GM18907 (cell line): ENCODE results near the gene ARHGAP8.

Source experiments
- ATAC-seq: cut with Tn5 transposase; IDR thresholded peaks from one replicate; pipeline ENCODE4 v1.9.1; 2021; ENCODE audit warnings: mild to moderate bottlenecking, moderate library complexity; ENCODE audit not compliant: unreplicated experiment

ARHGAP8 gene

DNA sequence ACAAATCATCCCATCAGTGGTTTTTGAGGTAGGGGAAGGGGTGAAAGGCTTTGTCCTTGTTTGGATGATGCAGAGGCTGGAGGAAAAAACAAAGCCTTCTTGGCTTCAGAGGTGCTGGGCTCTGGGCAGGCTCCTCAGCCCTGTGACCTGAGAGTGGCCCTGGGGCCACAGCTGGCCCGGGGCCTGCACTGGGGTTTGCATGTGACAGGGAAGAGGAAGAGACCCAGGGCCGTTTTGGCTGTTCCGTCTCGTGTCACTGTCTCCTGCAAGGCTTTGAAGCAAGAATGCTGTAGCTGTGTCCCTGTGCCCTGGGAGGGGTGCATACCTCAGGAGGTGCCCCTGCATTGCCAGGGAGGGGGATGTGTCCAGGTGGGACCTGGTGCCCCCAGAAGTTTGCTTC lies 12.6 kb downstream of the ARHGAP8 start:
- no peak for ATAC-seq

DNA sequence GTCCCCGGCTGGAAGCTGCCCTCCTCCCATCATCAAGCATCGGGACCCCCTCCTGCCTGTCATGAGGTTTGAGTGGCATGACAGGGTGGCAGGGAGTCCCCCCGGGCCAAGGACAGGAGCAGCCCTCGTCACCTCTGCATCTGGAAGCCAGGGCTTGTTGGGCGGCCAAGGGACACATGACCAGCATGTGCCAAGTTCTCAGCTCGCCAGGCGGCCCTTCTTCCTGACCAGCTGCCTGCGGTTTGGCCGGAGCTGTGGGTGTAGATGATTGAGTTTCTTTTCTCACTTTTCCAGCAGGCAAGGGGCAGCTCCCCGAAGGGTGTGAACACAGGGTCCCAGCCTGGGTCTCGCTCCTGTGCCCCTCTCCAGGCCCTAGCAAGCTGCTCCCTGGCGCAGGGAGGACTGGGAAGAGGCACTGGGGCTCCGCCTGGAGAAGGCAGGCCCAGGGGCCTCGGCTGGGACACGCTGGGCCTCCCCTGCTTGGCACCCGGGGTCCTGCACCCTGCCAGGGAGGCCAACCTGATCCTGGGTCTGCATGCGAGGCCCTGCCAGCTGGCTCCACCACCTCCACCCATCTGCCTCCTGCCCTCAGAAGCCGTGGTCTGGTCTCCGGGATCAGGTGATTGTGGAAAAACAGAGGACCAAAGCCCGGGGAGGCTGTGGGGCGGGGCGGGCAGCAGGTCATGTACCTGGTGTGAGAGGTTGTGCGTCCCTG lies 13.4 kb downstream of the ARHGAP8 start:
- ATAC-seq: no peak

- no peak for ATAC-seq
Measured at GRCh38 chr22:44773082-44773481, 20.7 kb downstream of the ARHGAP8 start.

GRCh38 chr22:44775862-44776261 lies 23.5 kb downstream of the ARHGAP8 start:
- no peak for ATAC-seq

GRCh38 chr22:44776605-44777363 lies 24.4 kb downstream of the ARHGAP8 start:
- no peak for ATAC-seq

DNA sequence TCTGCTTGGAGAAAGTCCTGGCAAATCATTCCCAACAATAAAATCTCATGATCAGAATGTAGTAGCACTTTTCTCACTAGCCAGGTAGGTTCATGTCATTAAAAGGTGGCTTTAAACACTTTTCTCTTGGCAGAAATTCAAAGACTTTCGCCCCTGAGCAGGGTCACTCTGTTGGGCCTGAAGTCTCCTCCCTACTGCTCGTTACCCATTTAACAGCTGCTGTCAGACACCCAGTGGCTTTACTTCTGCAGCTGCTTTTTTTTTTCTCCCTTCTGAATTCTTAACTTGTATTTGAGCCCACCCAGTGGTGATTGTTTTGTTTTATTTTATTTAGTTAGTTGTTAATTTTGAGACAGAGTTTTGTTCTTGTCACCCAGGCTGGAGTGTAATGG lies 25.0 kb downstream of the ARHGAP8 start:
- no peak for ATAC-seq

GRCh38 chr22:44780876-44781449 lies 28.6 kb downstream of the ARHGAP8 start:
- no peak for ATAC-seq

DNA sequence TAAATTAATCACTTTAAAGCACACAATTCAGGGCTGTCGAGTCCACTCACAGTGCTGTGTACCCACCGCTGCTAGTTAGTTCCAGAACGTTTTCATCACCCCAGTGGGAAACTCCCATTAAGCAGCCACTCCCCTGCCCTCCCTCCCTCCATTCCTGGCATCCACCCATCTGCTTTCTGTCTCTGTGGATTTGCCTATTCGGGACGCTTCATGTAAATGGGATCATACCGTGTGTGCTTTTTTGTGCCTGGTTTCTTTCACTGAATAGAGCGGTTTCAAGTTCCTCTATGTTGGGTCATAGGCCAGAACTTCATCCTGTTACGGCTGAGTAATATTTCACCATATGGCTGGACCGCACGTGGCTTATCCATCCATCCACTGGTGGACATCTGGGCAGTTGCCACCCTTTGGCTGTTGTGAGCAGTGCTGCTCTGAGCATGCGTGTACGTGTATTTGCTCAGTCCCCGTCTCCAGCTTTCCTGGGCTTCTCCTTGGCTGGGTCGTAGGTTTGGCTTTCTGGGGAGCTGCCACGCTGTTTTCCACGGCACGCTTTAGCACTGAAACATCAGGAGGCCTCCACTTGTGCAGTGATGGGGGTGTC lies 30.1 kb downstream of the ARHGAP8 start:
- ATAC-seq: no peak

GRCh38 chr22:44783091-44783490 lies 30.7 kb downstream of the ARHGAP8 start:
- no peak for ATAC-seq

DNA sequence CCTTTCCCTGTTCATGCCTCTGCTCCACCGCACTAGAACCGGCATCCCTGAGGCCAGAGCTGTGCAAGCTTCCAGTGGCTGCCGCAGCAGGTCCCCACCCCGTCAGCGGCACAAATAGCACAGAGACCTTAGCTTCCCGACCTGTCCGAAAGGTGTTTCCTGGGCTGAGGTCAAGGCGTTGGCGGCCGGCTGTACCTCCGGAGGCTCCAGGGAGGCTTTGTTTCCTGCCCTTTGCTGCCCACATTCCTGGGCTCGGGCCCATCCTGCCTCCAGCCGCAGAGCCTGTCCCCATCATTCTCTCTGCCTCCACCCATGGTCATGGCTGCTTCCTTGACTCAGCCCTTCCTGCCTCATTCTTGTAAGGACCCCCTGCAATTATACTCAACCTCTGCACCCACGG lies 31.2 kb downstream of the ARHGAP8 start:
- no peak for ATAC-seq

DNA sequence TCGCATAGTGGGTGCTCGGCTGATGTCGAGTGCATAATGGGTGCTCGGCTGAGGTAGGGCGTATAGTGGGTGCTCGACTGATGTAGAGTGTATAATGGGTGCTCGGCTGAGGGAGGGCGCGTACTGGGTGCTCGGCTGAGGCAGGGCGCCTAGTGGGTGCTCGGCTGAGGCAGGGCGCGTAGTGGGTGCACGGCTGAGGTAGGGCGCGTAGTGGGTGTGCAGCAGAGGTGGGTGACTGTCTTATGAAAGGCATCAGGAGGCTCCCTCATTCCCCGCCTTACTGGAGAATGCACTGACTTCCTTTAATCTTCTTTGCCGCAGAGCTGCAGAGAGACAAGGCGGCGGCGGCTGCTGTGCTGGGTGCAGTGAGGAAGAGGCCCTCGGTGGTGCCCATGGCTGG lies 33.8 kb downstream of the ARHGAP8 start:
- ATAC-seq: no peak

DNA sequence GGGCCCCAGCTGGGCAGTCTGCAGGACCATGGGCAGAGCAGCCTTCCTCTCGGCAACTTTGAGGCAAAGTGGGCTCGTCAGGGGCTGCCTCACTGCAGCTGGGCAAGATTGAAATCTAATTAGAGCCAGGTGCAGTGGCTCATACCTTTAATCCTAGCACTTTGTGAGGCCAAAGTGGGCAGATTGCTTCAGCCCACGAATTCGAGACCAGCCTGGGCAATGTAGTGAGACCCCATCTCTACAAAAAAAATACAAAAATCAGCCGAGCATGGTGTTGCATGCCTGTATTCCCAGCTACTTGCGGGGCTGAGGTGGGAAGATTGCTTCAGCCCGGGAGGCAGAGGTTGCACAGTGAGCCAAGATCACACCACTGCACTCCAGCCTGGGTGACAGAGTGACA lies 34.2 kb downstream of the ARHGAP8 start:
- ATAC-seq: no peak

DNA sequence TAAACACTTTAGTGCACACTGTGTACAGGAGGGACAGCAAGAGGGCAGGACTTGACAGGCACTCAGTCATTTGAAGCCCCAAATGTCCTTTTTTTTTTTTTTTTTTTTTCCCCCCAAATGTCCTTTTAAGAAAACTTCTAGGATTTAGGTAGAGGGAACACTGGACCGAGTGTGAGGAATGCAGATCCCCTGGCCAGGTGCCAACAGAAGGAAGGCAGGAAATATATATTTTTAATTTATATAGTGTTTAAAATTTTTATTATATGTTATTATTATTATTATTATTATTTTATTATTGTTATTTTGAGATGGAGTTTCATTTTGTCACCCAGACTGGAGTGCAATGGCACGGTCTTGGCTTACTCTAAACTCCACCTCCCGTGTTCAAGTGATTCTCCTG lies 35.5 kb downstream of the ARHGAP8 start:
- no peak for ATAC-seq

DNA sequence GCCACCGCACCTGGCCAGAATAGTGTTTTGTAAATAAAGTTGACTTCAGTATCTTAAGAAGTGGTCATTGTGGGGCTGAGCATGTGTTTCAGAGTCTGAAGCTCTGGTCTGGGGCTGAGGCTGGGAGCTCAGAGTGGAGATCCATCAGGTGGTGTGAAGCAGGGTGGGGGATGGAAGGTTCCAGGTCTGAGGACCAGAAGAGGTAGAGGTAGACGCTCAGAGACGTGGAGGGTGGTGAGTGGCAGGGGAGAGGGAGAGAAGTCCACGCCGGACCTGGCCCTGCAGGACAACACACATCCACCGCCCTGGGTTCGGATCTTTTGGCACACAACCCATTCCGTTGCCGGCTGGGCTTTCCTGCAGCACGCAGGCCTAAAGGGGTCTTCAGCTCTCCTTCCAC lies 40.7 kb downstream of the ARHGAP8 start:
- ATAC-seq: no peak

DNA sequence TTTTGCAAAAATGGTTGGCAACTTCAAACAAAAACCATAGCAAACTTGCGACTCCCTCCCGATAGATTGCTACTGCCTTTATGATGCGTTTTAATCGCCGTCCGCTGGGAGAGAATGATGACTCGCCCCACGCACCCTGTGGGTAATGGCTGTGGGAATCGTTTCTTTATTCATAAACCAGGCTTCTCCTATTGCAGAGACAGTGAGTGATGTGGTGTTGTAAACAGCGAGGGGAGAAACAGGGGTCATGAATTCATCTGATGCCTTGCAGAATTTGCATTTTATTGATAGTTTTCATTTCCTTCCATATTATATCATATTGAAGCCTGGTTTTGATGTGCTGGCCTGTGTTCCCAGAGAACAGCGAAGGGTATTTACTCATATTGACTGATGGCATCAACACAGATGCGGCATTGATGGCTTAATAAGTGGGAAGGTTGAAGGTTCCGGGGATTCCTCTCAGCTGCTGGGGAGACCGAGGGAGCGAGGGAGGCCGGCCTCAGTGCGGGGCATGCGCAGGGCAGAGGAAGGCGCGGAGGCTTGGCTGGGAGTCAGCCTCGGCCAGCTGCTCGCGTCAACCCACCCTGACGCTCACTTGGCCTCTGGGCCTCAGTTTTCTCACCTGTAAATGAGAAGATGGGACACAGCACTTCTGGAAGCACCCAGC lies 41.3 kb downstream of the ARHGAP8 start:
- no peak for ATAC-seq

DNA sequence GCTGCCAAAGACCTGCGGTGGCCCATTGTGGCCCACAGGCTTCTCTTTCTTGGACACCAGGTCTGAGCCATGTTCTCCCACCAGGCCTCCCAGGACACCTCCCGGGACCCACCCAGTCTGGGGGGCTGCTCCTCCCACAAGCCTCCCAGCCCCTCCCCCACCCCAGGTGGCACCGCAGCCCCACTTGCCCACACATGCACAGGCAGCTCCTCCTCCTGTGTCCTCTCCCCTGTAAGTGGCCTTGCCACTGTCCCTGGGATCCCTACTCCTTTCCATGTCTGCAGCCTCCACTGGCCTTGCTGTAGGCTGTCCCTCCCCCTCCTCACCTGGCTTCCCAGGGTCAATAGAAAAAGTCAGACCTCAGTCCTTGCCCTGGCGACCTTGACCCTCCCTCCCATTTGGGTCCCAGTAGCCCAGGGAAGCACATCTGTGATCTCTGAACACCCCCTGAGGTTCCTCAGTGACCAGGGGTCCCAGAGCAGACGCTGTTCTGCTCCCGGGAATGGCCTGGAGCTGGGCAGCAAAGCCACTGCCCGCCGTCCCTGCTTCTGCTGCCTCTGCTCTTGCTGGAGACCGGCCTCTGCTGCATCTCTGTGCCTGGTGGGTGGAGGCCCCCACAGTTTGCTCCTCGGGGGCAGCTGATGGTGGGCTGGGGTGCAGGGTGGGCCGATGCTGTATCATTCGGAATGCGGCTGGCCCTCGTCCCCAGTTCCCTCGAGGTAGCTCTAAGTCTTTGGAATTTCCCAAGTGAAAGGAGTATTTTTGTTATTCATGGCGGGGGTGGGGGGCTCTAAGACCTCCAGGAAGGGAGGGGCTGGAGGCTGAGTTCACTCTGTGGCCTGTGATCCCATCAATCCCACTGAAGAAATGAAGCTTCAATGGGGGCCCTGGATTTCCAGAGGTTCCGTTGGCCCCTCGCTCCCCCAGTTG lies 43.6 kb downstream of the ARHGAP8 start:
- ATAC-seq: no peak

GRCh38 chr22:44797181-44797725 lies 44.9 kb downstream of the ARHGAP8 start:
- ATAC-seq: no peak

- ATAC-seq: no peak
Measured at GRCh38 chr22:44799077-44799945, 46.9 kb downstream of the ARHGAP8 start.
